DND-41 (cell line): ENCODE data around the gene TNFRSF14.

Experiments
- CTCF ChIP-seq: IDR thresholded peaks from 2 replicates; pipeline ENCODE4 v1.5.1; 2012; ENCODE audit warnings: borderline replicate concordance, low read length, moderate library complexity, mild to moderate bottlenecking; ENCODE audit not compliant: poor library complexity, severe bottlenecking; ENCODE audit errors: extremely low read depth
- EZH2 ChIP-seq: IDR thresholded peaks from 3 replicates; pipeline ENCODE4 v1.6.1; 2012; ENCODE audit warnings: borderline replicate concordance, low read depth, mild to moderate bottlenecking, moderate library complexity, low read length, inconsistent platforms; ENCODE audit not compliant: severe bottlenecking

GRCh38 chr1:2595812-2596529 is 39.8 kb downstream of the TNFRSF14 start:
- no peak for TF ChIP-seq CTCF
- no peak for TF ChIP-seq EZH2
